Hematopoietic multipotent progenitor cell treated with erythropoietin and hydrocortisone succinate and interleukin-3 and kit ligand, for 8 days (in vitro differentiated cells): ENCODE results near the gene RBMS1.
"Not testable (repeated sequence)": the region's sequence is repeated elsewhere in the genome, so short reads cannot be mapped to it uniquely, and the experiment has no call there.

Experiments used
- DNase-seq: peaks from one replicate; pipeline ENCODE4 v3.0.0-alpha.2; 2015

The RBMS1 gene

GRCh38 chr2:160501370-160501769 is 7.8 kb upstream of the RBMS1 start:
- no peak for DNase-seq

- no peak for DNase-seq
These were observed 6.3 kb upstream of the RBMS1 start for GRCh38 chr2:160499865-160500264.

- DNase-seq, result no peak
These were observed 4.5 kb upstream of the RBMS1 start for GRCh38 chr2:160498137-160498536.

- DNase-seq, result no peak
These were observed 616 bp upstream of the RBMS1 start for GRCh38 chr2:160494201-160494644.

- DNase-seq, result no peak
These were observed 993 bp downstream of the RBMS1 start for GRCh38 chr2:160492401-160493226.

GRCh38 chr2:160491911-160492371 is 1.7 kb downstream of the RBMS1 start:
- DNase-seq, result no peak

GRCh38 chr2:160490733-160491685 is 2.6 kb downstream of the RBMS1 start:
- no peak for DNase-seq

- no peak for DNase-seq
These were observed 4.5 kb downstream of the RBMS1 start for GRCh38 chr2:160489111-160489510.

- not testable (repeated sequence) for DNase-seq
These were observed 5.3 kb downstream of the RBMS1 start for GRCh38 chr2:160488289-160488688.

GRCh38 chr2:160486341-160486740 is 7.3 kb downstream of the RBMS1 start:
- DNase-seq, result no peak

- DNase-seq, result no peak
These were observed 8.6 kb downstream of the RBMS1 start for GRCh38 chr2:160484859-160485520.

GRCh38 chr2:160482673-160483072 is 10.9 kb downstream of the RBMS1 start:
- DNase-seq, result no peak

GRCh38 chr2:160479269-160479668 is 14.3 kb downstream of the RBMS1 start:
- no peak for DNase-seq

- DNase-seq, result no peak
These were observed 14.9 kb downstream of the RBMS1 start for GRCh38 chr2:160478660-160479059.

- no peak for DNase-seq
These were observed 16.6 kb downstream of the RBMS1 start for GRCh38 chr2:160477032-160477431.

- no peak for DNase-seq
These were observed 18.5 kb downstream of the RBMS1 start for GRCh38 chr2:160474891-160475787.

- DNase-seq, result no peak
These were observed 19.3 kb downstream of the RBMS1 start for GRCh38 chr2:160474319-160474645.

GRCh38 chr2:160473468-160474318 is 19.9 kb downstream of the RBMS1 start:
- DNase-seq, result no peak

GRCh38 chr2:160472839-160473251 is 20.8 kb downstream of the RBMS1 start:
- no peak for DNase-seq

- DNase-seq, result no peak
These were observed 21.7 kb downstream of the RBMS1 start for GRCh38 chr2:160471950-160472349.

- DNase-seq, result no peak
These were observed 23.9 kb downstream of the RBMS1 start for GRCh38 chr2:160469621-160470204.
